Neuron (in vitro differentiated cells): ENCODE results near the gene PRKN.

ENCODE experiments used
- H2AFZ ChIP-seq: one replicate; pipeline ENCODE4 v1.6.1; 2013; ENCODE audit warnings: low read depth, mild to moderate bottlenecking, inconsistent platforms, low read length, moderate library complexity
- H3K27me3 ChIP-seq: one replicate; pipeline ENCODE4 v1.6.1; 2013; ENCODE audit warnings: low read length; ENCODE audit not compliant: insufficient read depth
- H3K36me3 ChIP-seq: one replicate; pipeline ENCODE4 v1.6.1; 2013; ENCODE audit warnings: low read length; ENCODE audit not compliant: insufficient read depth
- H3K4me1 ChIP-seq: one replicate; pipeline ENCODE4 v1.6.1; 2013; ENCODE audit warnings: low read length; ENCODE audit not compliant: insufficient read depth
- H3K4me3 ChIP-seq: 2 replicates; pipeline ENCODE4 v1.5.1; 2013; ENCODE audit warnings: mild to moderate bottlenecking, low read length, moderate library complexity
- H3K9me3 ChIP-seq: one replicate; pipeline ENCODE4 v1.6.1; 2013; ENCODE audit warnings: low read length

Gene PRKN

DNA sequence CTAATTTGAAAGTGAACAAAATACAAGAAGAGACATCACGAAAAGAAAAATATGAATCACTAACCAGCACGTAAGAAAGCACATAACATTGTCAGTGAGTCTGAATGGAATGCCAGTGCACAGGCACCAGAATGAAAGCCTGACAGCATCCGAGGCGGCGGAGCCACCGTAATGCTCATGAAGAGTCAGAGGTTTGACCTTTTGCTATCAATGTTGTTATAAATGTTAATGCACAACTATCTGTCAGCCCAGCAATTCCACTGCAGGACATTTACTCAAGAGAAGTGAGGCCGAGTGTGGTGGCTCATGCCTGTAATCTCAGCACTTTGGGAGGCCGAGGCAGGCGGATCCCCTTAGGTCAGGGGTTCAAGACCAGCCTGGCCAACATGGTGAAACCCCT lies 562.1 kb downstream of the PRKN start:
- no peak overlapping the region for H3K4me3 ChIP-seq
- no peak overlapping the region for H2AFZ ChIP-seq
- no peaks in the 10 kb centered on the region for H3K9me3 ChIP-seq
- no peaks in the 10 kb centered on the region for H3K27me3 ChIP-seq
- no peaks in the 10 kb centered on the region for H3K36me3 ChIP-seq
- no peaks in the 10 kb centered on the region for H3K4me1 ChIP-seq

DNA sequence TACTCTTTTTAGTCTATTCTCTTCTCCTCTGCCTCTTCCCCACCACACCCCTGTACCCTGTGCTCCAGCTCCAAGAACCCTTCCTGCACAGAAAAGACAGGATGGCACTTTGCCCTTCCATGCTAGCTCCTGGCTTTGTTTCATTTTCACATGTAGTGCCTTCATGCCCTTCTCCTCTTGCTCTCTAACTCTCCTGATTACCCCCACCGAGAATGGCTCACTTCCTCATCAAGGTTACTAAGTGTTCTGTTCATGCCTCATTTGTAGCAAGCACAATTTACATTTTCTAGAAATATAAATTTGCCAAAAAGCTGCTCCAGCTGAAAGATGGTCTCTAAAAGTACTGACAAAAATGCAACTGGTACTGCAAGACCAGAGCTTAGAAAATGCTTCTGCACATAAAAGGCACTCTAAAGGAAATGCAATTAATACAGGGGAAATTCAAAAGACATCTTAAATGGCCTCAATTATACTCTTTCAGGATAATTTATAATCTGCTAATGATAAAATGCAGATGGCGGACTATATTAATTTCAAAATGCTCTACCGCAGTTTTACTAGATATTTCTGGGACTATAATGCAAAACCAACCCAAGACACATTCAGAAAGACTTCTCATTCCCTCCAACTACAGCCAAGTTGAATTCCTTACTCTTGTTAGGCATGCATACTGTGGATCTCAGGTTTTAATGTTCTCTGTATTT lies 570.2 kb downstream of the PRKN start:
- H3K4me1 ChIP-seq, result no peaks in the 10 kb centered on the region
- H3K36me3 ChIP-seq, result no peaks in the 10 kb centered on the region
- no peaks in the 10 kb centered on the region for H3K27me3 ChIP-seq
- no peak overlapping the region for H3K4me3 ChIP-seq
- no peak overlapping the region for H2AFZ ChIP-seq
- no peaks in the 10 kb centered on the region for H3K9me3 ChIP-seq

DNA sequence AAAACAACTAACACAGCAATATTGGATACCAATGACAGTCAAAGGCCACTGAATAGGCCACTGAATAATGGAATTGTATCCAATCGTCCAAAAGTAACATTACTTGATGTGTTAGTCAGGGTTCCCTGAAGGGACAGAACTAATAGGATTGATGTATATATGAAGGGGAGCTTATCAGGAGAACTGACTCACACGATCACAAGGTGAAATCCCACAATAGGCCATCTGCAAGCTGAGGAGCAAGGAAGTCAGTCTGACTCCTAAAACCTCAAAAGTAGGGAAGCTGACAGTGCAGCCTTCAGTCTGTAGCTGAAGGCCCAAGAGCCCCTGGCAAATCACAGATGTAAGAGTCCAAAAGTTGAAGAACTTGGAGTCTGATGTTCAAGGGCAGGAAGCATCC lies 571.4 kb downstream of the PRKN start:
- no peaks in the 10 kb centered on the region for H3K27me3 ChIP-seq
- H2AFZ ChIP-seq, result no peak overlapping the region
- H3K36me3 ChIP-seq, result no peaks in the 10 kb centered on the region
- H3K4me3 ChIP-seq, result no peak overlapping the region
- H3K4me1 ChIP-seq, result no peaks in the 10 kb centered on the region
- H3K9me3 ChIP-seq, result no peaks in the 10 kb centered on the region

DNA sequence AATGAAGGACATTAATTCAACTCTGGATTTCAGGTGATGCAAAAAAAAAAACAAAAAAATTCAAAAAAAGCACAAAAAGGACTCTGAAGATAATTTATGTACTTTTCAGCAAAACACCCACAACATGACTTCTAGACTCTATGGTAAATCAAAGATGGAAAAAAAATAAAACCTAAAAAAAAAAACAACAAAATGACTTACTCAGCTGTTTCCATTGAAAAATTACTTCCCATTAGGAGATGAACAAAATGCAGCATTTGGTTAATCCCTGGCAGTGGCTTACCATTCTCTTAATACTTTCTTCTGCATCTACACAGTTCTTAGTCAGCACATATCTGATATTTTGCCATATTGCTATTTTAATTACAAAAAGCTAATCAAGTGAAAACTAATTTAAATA lies 572.6 kb downstream of the PRKN start:
- Histone ChIP-seq H3K27me3 (no peaks in the 10 kb centered on the region), H2AFZ (no peak overlapping the region)

DNA sequence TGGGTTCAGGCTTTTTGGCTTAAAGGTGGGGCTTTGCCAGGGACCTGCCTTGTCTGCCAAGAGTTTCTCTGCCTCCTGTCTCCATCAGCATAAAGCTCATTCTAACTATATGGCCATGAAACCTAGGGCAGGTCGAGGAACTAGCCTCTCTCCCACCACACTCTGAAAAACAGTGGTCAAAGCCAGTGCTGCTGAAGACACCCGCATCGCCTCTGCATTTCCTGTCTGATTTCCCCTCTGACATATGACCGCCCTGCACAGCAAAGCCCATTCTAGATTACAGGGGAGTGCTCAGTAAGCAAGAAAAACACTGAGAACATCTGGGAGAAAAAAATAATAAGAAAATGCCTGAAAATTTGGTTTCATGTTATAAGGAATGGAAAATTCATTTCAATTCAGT lies 573.6 kb downstream of the PRKN start:
- Histone ChIP-seq H3K36me3 (no peaks in the 10 kb centered on the region), H3K27me3 (no peaks in the 10 kb centered on the region), H3K9me3 (no peaks in the 10 kb centered on the region), H3K4me1 (no peaks in the 10 kb centered on the region), H3K4me3 (no peak overlapping the region), H2AFZ (no peak overlapping the region)

More for the DNA sequence above, 572.6 kb downstream of the PRKN start:
- no peaks in the 10 kb centered on the region for H3K9me3 ChIP-seq
- H3K4me3 ChIP-seq, result no peak overlapping the region
- no peaks in the 10 kb centered on the region for H3K4me1 ChIP-seq
- no peaks in the 10 kb centered on the region for H3K36me3 ChIP-seq

DNA sequence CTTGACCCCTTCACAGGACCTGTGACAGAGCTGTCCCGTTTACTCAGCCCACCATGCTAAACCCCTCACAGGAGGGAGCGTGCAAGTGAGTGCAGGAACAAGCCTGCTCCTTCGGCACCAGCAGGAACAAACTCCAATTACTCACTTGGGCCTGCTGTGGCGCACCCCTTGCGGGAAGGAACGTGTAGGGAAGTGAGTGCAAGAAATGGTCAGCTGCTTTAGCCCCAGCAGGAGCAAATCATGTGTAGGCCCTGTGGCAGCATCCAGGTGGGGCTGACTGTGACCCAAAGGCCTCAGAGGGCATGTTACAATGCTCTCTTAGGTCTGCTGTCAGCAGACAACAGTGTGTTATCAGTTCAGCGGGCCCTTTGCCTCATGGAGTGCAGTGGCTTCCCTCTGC lies 574.4 kb downstream of the PRKN start:
- no peak overlapping the region for H2AFZ ChIP-seq
- H3K36me3 ChIP-seq, result no peaks in the 10 kb centered on the region
- H3K4me3 ChIP-seq, result no peak overlapping the region
- no peaks in the 10 kb centered on the region for H3K27me3 ChIP-seq
- no peaks in the 10 kb centered on the region for H3K4me1 ChIP-seq
- H3K9me3 ChIP-seq, result no peaks in the 10 kb centered on the region

DNA sequence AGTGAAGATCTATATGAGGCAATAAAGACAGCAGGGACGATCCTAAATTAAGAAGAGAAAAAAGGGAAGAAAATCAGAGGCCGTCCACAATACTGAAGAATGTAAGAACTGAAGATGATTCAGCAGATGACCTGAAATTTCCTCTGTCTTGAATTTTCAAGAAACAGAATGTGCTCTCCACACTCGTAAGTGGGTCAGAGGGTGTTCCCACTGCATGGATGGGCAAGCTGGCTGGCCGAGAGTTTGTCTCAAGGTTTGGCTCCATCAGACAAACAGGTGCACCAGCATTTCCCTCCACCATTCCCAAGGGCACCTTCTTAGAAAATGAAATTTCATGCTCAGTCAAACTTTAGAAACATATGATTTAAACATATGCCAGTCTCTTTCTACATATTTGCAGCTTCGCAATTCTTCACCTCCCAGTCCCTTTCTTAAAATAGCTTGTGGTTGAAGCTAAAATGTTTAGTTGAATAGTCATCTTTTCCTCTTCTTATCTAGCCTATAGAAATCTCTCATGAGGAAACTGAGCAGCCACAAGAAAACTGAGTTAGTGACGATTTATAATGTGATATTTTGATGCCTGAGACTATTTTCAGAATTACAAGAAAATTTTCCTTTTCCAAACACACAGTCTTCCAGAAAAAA lies 576.4 kb downstream of the PRKN start:
- Histone ChIP-seq H3K9me3 (no peaks in the 10 kb centered on the region), H3K36me3 (no peaks in the 10 kb centered on the region), H3K4me1 (no peaks in the 10 kb centered on the region), H3K4me3 (no peak overlapping the region), H2AFZ (no peak overlapping the region), H3K27me3 (no peaks in the 10 kb centered on the region)

DNA sequence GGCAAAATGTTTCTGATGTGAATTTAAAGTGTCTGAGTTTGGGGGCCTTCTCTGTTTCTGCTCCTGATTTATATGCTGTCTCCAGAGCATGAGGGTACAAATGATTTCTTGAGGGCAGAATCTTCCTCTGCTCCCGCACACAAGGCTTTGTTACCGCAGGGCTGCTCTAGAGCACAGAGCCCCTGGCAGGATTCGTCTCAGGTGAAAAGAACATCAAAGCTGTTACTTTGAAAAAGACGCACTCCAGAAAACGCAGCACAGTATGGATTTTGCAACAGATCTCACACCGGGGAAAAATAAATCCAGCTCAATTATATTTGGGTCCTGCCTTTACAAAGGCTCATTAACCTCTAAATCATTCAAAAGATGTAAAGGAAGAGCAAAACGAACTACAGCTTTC lies 577.3 kb downstream of the PRKN start:
- Histone ChIP-seq H3K36me3 (no peaks in the 10 kb centered on the region), H2AFZ (no peak overlapping the region), H3K27me3 (no peaks in the 10 kb centered on the region), H3K4me3 (no peak overlapping the region), H3K4me1 (no peaks in the 10 kb centered on the region), H3K9me3 (no peaks in the 10 kb centered on the region)

DNA sequence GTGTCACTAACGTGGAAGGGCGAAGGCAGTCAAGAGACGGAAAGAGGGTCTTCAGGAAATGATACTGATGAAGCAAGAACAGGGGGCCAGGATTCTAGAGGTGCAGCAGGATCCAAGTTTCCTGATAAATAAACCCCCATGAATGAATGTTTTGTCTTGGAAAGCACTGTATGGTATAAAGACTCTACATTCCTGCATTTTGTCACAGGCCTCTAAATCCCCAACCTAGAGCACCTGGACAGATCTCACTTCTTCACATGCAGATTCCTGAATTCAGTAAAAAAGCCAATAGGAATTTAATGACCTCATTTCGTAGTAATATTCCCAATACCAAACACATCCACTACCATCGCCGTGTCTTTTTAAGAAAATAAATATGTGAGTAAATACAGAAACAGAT lies 577.8 kb downstream of the PRKN start:
- no peak overlapping the region for H3K4me3 ChIP-seq
- no peaks in the 10 kb centered on the region for H3K36me3 ChIP-seq
- no peaks in the 10 kb centered on the region for H3K27me3 ChIP-seq
- no peak overlapping the region for H2AFZ ChIP-seq
- no peaks in the 10 kb centered on the region for H3K4me1 ChIP-seq
- no peaks in the 10 kb centered on the region for H3K9me3 ChIP-seq

DNA sequence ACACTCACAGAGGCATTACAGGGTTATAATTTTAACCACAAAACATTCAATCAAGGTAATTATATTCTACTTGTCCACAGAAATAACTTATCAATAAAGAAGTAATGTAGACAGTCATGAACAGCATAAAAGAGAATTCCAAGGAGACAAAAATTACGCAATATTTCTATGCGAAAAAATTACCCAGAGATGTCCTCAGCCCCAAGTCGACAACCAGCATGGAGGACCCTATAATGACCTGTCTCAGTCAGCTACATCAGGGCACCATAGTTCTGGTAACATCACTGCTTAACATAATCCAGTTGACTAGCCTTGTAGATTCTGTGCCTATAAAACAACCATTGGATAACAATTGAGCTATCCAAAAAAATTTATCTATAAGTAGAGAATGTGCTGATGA lies 579.8 kb downstream of the PRKN start:
- H2AFZ ChIP-seq, result no peak overlapping the region
- H3K36me3 ChIP-seq, result no peaks in the 10 kb centered on the region
- H3K9me3 ChIP-seq, result no peaks in the 10 kb centered on the region
- H3K4me3 ChIP-seq, result no peak overlapping the region
- H3K4me1 ChIP-seq, result no peaks in the 10 kb centered on the region
- no peaks in the 10 kb centered on the region for H3K27me3 ChIP-seq

DNA sequence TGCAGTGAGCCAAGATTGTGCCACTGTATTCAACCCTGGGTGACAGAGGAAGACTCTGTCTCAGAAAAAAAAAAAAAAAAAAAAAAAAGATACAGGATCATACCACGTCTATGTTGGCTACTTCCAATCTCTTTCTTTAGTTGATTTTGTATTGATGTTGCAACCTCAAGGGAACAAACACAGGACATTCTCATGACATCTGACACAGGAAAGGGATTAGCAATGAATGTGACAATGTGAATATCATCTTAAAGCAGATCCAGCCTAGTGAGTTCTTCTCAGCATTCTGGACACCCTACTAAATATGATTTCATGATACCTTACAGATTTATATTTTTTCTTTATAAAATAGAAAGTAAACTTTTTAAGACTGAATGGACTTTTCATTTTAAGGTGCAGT lies 580.3 kb downstream of the PRKN start:
- Histone ChIP-seq H2AFZ (no peak overlapping the region), H3K4me3 (no peak overlapping the region), H3K9me3 (no peaks in the 10 kb centered on the region), H3K36me3 (no peaks in the 10 kb centered on the region), H3K4me1 (no peaks in the 10 kb centered on the region), H3K27me3 (no peaks in the 10 kb centered on the region)

DNA sequence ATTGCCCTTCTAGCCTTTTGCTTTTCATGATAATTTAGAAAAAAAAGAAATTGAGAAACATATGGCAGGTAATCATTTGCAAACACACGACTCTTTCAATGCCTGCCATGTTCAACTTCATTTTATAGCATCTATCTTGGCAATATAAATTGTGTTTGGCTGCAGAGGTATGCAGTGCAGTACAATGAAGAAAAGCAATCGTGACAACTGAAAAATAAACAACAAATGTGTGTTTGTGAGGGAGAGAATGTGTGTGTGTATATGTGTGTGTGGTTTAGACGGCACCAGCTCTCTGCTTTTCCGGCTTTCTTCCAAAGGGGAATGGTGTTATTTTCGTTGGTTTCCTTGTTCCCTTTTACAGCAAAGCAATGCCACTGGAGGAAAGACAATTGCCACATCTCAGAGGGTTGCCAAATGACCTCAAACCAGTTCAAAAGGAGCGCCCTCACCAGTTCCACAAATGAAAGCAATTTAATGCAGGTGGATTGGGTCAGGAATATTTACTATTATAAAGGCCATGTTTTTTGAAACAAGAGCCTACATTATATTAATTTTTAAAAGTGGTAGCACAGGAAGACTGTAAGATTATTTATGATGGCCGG lies 587.2 kb downstream of the PRKN start:
- Histone ChIP-seq H3K4me1 (no peaks in the 10 kb centered on the region), H3K36me3 (no peaks in the 10 kb centered on the region), H2AFZ (no peak overlapping the region), H3K9me3 (no peaks in the 10 kb centered on the region), H3K4me3 (no peak overlapping the region), H3K27me3 (no peaks in the 10 kb centered on the region)

DNA sequence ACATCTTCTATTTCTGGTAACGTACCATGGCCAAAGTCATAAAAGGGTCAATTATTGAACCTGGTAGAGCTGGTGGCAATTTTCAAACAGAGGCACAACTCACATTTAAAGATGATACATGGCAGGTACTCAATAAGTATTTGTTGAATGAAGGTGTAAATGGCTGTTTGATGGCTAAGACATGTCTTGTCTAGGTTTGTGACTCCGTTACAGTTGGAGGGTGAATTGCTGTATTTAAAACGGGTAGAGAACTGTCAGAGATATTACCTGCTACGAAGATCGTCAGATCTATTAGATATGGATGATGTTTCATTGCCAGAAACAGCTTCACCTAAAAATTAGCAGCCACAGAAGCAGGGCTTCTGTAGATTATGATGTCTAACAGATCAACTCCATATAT lies 601.9 kb downstream of the PRKN start:
- Histone ChIP-seq H3K4me1 (no peaks in the 10 kb centered on the region), H2AFZ (no peak overlapping the region), H3K4me3 (no peak overlapping the region), H3K9me3 (peaks cover 2% of the 10 kb centered on the region), H3K27me3 (no peaks in the 10 kb centered on the region), H3K36me3 (no peaks in the 10 kb centered on the region)
